Smooth muscle cell (in vitro differentiated cells): Measurements from ENCODE around the gene ANLN. TPM values are rescaled to one million over a fixed set of nuclear protein-coding genes. Genes with fewer than 3 reads are reported as not detected.

Experiments used
- DNase-seq: peaks from one replicate; lab custom pipeline; 2025; ENCODE audit not compliant: unreplicated experiment; lab: John Stamatoyannopoulos, UW
- H2AFZ ChIP-seq: fragments of 200-600 bp; sonication (generic); 2 replicates; pipeline ENCODE4 v1.6.0; 2016; ENCODE audit warnings: antibody characterized with exemption, low read depth, mild to moderate bottlenecking
- H3F3A ChIP-seq: fragments of 200-600 bp; sonication (generic); 2 replicates; pipeline ENCODE4 v1.6.0; 2017; ENCODE audit warnings: antibody characterized with exemption, low read depth
- H3K27ac ChIP-seq: fragments of 200-600 bp; sonication (generic); 2 replicates; pipeline ENCODE4 v1.5.1; 2016; ENCODE audit warnings: low read depth, mild to moderate bottlenecking
- H3K27me3 ChIP-seq: fragments of 200-600 bp; sonication (generic); 2 replicates; pipeline ENCODE4 v1.6.1; 2016; ENCODE audit warnings: low read depth, mild to moderate bottlenecking
- H3K36me3 ChIP-seq: fragments of 200-600 bp; sonication (generic); 2 replicates; pipeline ENCODE4 v1.5.1; 2016; ENCODE audit warnings: low read depth
- H3K4me1 ChIP-seq: fragments of 200-600 bp; sonication (generic); 2 replicates; pipeline ENCODE4 v1.5.1; 2016; ENCODE audit warnings: low read depth
- H3K4me2 ChIP-seq: fragments of 200-600 bp; sonication (generic); 2 replicates; pipeline ENCODE4 v1.6.0; 2016; ENCODE audit warnings: mild to moderate bottlenecking
- H3K4me3 ChIP-seq: fragments of 200-600 bp; sonication (generic); 2 replicates; pipeline ENCODE4 v1.5.1; 2016; ENCODE audit warnings: mild to moderate bottlenecking
- H3K79me2 ChIP-seq: fragments of 200-600 bp; sonication (generic); 2 replicates; pipeline ENCODE4 v1.6.0; 2016; ENCODE audit warnings: low read depth, mild to moderate bottlenecking
- H3K9ac ChIP-seq: fragments of 200-600 bp; sonication (generic); 2 replicates; pipeline ENCODE4 v1.6.0; 2016; ENCODE audit warnings: low read depth
- H3K9me3 ChIP-seq: fragments of 200-600 bp; sonication (generic); replicated peaks from 2 replicates; pipeline ENCODE4 v1.5.1; 2016; ENCODE audit warnings: low read depth
- H4K20me1 ChIP-seq: fragments of 200-600 bp; sonication (generic); 2 replicates; pipeline ENCODE4 v1.6.0; 2016; ENCODE audit warnings: low read depth
- CTCF ChIP-seq: fragments of 200-600 bp; sonication (generic); IDR thresholded peaks from 2 replicates; pipeline ENCODE4 v1.5.1; 2017; ENCODE audit warnings: borderline replicate concordance, mild to moderate bottlenecking, antibody characterized with exemption; ENCODE audit not compliant: insufficient read depth, poor library complexity, severe bottlenecking
- WGBS: methylation state at CpG from one replicate; pipeline ENCODE4 v1.1.7; 2016; ENCODE audit warnings: low lambda C conversion rate; 5-methylcytosine and 5-hydroxymethylcytosine counted together
- polyA plus RNA-seq: library from polyadenylated mRNA; unstranded; fragments of >200 nt; fragmentation: Nextera tagmentation; extraction: Ambion mirVana; gene quantifications from 2 replicates; pipeline ENCODE4 v1.2.1, GENCODE V29; 2016
- total RNA-seq: library from RNA; depleted of rRNA; stranded (reverse); fragments of >200 nt; gene quantifications from 2 replicates; pipeline ENCODE4 v1.2.3, GENCODE V29; 2014

ANLN gene
- total and polyA plus RNA-seq, 2 experiments from 2014 or later: 9.0 to 28.7 TPM

DNA sequence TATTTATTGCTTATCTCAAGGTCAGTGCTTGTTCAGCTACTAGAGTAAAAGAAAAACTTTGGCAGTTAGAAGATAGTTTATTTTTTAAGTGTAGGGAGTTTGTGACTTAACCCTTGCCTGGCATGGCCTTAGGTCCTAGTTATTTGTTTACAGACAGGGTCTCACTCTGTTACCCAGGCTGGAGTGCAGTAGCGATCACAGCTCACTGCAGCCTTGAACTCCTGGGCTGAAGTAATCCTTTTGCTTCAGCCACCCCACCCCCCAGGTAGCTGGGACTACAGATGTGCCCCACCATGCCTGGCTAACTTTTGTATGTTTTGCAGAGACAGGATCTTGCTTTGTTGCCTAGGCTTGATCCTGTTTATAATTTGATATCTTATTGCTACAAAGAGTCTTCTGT is 4.2 kb downstream of the ANLN start:
- WGBS: 88% methylated on average over 1 of the region's 1 CpG
- Histone ChIP-seq H3K4me2 (no peak overlapping the region), H3K36me3 (no peaks in the 10 kb centered on the region), H3K9ac (no peak overlapping the region), H2AFZ (no peak overlapping the region), H3K9me3 (no peaks in the 10 kb centered on the region), H4K20me1 (no peaks in the 10 kb centered on the region), H3F3A (peaks cover 5% of the 10 kb centered on the region), H3K4me1 (peaks cover 20% of the 10 kb centered on the region), H3K4me3 (no peak overlapping the region), H3K27ac (no peak overlapping the region), H3K27me3 (no peaks in the 10 kb centered on the region), H3K79me2 (peaks cover 62% of the 10 kb centered on the region)
- no peak for DNase-seq
- TF ChIP-seq CTCF: no peak

DNA sequence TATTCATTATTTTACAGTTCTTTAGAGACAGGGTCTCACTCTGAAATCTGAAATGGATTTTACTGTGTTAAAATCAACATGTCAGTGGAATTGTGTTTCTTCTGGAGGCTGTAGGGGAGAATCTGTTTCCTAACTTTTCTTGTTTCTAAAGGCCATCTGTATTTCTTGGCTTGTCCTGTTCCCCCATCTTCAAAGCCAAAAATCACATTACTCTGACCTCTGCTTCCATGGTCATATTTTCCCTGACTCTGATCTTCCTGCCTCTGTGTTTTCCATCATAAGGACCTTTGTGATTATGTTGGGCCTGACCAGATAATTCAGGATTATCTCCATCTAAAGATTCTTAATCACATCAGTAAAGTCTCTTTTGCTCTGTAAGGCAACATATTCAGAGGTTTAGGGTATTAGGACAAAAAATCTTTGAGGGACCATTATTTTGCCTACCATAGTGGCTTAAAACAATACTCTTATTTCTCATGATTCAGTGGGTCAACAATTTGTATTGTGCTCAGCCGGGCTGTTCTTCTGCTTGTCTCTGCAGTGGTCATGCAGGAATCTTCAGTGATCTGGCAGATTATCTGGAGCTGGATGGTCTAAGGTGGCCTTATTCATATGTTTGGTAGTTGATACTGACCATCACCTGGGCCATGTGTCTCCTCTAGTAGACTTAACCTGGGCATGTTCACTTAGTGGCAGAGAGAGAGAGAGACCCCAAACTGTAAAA is 5.7 kb downstream of the ANLN start:
- H3K4me3 ChIP-seq: no peak overlapping the region
- H3K27me3 ChIP-seq: no peaks in the 10 kb centered on the region
- peak overlapping the region; percentile 59 for H2AFZ ChIP-seq
- WGBS: 100% methylated on average over 1 of the region's 1 CpG
- no peak overlapping the region for H3K4me2 ChIP-seq
- H4K20me1 ChIP-seq: no peaks in the 10 kb centered on the region
- H3K36me3 ChIP-seq: no peaks in the 10 kb centered on the region
- DNase-seq: no peak
- H3F3A ChIP-seq: no peaks in the 10 kb centered on the region
- peaks cover 62% of the 10 kb centered on the region for H3K79me2 ChIP-seq
- H3K9ac ChIP-seq: no peak overlapping the region
- H3K9me3 ChIP-seq: no peaks in the 10 kb centered on the region
- no peak for TF ChIP-seq CTCF
- H3K4me1 ChIP-seq: peaks cover 20% of the 10 kb centered on the region
- H3K27ac ChIP-seq: peak overlapping the region; percentile 73

DNA sequence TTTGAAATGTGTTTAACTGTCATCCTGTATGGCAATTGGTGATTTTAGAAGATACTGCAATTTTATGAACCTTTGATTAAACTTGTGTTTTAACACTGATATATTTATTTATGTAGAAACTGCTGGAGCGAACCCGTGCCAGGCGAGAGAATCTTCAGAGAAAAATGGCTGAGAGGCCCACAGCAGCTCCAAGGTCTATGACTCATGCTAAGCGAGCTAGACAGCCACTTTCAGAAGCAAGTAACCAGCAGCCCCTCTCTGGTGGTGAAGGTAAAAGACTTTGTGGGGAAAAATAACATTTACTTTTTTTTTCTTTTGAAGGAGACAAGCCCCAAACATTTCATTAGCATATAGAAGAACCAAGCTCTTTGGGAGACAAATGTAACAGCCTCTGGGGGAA is 6.5 kb downstream of the ANLN start:
- Histone ChIP-seq H2AFZ (peak overlapping the region; percentile 59), H3K36me3 (no peaks in the 10 kb centered on the region), H3K4me1 (peaks cover 20% of the 10 kb centered on the region), H3K27ac (peak overlapping the region; percentile 73), H3K4me3 (no peak overlapping the region), H3K9ac (peak overlapping the region; percentile 23), H3F3A (no peaks in the 10 kb centered on the region), H3K27me3 (no peaks in the 10 kb centered on the region), H4K20me1 (no peaks in the 10 kb centered on the region), H3K79me2 (peaks cover 55% of the 10 kb centered on the region), H3K9me3 (no peaks in the 10 kb centered on the region), H3K4me2 (peak overlapping the region; percentile 26)
- WGBS: 49% methylated on average over 4 of the region's 4 CpGs
- DNase-seq: no peak
- no peak for TF ChIP-seq CTCF

DNA sequence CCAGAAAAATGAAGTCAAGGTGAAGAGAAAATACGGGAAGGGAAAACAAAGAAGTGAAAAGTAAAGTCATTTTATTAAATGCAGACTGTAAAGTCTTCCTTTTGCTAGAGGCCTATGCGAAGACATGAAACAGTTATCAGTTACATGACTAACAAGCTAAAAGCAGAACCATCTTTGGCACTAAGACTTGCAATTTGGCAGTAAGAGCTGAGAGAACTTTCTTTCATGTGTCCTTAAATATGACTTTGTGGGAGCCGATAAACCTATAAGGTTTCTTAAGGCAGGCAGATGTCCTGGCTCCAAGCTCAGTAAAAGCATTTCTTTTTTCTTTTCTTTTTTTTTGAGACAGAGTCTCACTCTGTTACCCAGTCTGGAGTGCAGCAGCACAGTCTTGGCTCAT is 10.4 kb downstream of the ANLN start:
- no peaks in the 10 kb centered on the region for H3K36me3 ChIP-seq
- H3K27ac ChIP-seq: no peak overlapping the region
- WGBS: 93% methylated on average over 3 of the region's 3 CpGs
- no peaks in the 10 kb centered on the region for H3K27me3 ChIP-seq
- H3K79me2 ChIP-seq: peaks cover 16% of the 10 kb centered on the region
- no peak overlapping the region for H3K4me2 ChIP-seq
- no peaks in the 10 kb centered on the region for H3K9me3 ChIP-seq
- H4K20me1 ChIP-seq: no peaks in the 10 kb centered on the region
- TF ChIP-seq CTCF: no peak
- no peak overlapping the region for H3K9ac ChIP-seq
- no peak overlapping the region for H3K4me3 ChIP-seq
- H2AFZ ChIP-seq: no peak overlapping the region
- DNase-seq: no peak
- H3K4me1 ChIP-seq: no peaks in the 10 kb centered on the region
- H3F3A ChIP-seq: no peaks in the 10 kb centered on the region
